ENCODE data around the gene OSBP.

OSBP gene

GRCh38 chr11:59601788-59602187, 13.8 kb downstream of the OSBP start:
- DNase-seq = no peak

- DNase-seq = no peak
These were observed 14.9 kb downstream of the OSBP start for GRCh38 chr11:59600636-59601035.

GRCh38 chr11:59600234-59600633, 15.3 kb downstream of the OSBP start:
- DNase-seq = no peak

GRCh38 chr11:59598961-59599360, 16.6 kb downstream of the OSBP start:
- DNase-seq = no peak

GRCh38 chr11:59584294-59584693, 31.3 kb downstream of the OSBP start:
- no peak for DNase-seq

GRCh38 chr11:59582006-59582405, 33.6 kb downstream of the OSBP start:
- DNase-seq = no peak

- no peak for DNase-seq
These were observed 37.2 kb downstream of the OSBP start for GRCh38 chr11:59578369-59578768.

- no peak for DNase-seq
These were observed 40.1 kb downstream of the OSBP start for GRCh38 chr11:59575505-59575904.

GRCh38 chr11:59574932-59575502, 40.6 kb downstream of the OSBP start:
- DNase-seq = no peak

- DNase-seq = no peak
These were observed 41.1 kb downstream of the OSBP start for GRCh38 chr11:59574467-59574866.

- DNase-seq = no peak
These were observed 42.4 kb downstream of the OSBP start for GRCh38 chr11:59573216-59573615.

GRCh38 chr11:59572091-59572490, 43.5 kb downstream of the OSBP start:
- no peak for DNase-seq

- DNase-seq = no peak
These were observed 53.3 kb downstream of the OSBP start for GRCh38 chr11:59562292-59562691.

GRCh38 chr11:59560702-59561473, 54.7 kb downstream of the OSBP start:
- peak; percentile 95 for DNase-seq

- peak; percentile 90 for DNase-seq
These were observed 55.3 kb downstream of the OSBP start for GRCh38 chr11:59560290-59560701.

- DNase-seq = no peak
These were observed 55.7 kb downstream of the OSBP start for GRCh38 chr11:59559886-59560285.

- DNase-seq = no peak
These were observed 57.3 kb downstream of the OSBP start for GRCh38 chr11:59558270-59558643.

GRCh38 chr11:59556917-59557348, 58.6 kb downstream of the OSBP start:
- peak; percentile 65 for DNase-seq

- peak; percentile 96 for DNase-seq
These were observed 59.3 kb downstream of the OSBP start for GRCh38 chr11:59556115-59556916.

GRCh38 chr11:59555601-59556114, 59.9 kb downstream of the OSBP start:
- DNase-seq = no peak

- no peak for DNase-seq
These were observed 62.3 kb downstream of the OSBP start for GRCh38 chr11:59553323-59553722.

- DNase-seq = no peak
These were observed 62.7 kb downstream of the OSBP start for GRCh38 chr11:59552844-59553243.

GRCh38 chr11:59551659-59552521, 63.7 kb downstream of the OSBP start:
- peak; percentile 87 for DNase-seq
